ENCODE measurements around the gene FILIP1L.

FILIP1L gene

GRCh38 chr3:100120693-100121092 lies 6.4 kb upstream of the FILIP1L start:
- Histone ChIP-seq H3K4me3 (ENCODE audit: low read depth, low read length) (no peak overlapping the region), H2BK5ac (ENCODE audit: low read depth, low read length, poor library complexity) (no peak overlapping the region), H4K91ac (ENCODE audit: low read depth, low read length) (no peak overlapping the region), H2AK5ac (ENCODE audit: low read length) (no peak overlapping the region), H3K27ac (ENCODE audit: low read depth, low read length) (no peak overlapping the region), H3K9ac (ENCODE audit: low read length) (no peak overlapping the region), H3K23ac (ENCODE audit: low read length) (no peak overlapping the region), H3K18ac (ENCODE audit: low read length) (no peak overlapping the region), H3K36me3 (ENCODE audit: control insufficient read depth in 1 of 2, insufficient read depth in 2 of 2, low read length in 2 of 2) (no peaks in the 10 kb centered on the region), H4K12ac (ENCODE audit: low read depth, low read length) (no peak overlapping the region), H3K9me3 (ENCODE audit: insufficient read depth, low read depth, low read length) (no peaks in the 10 kb centered on the region), H3K4me1 (ENCODE audit: control insufficient read depth in 1 of 2, insufficient read depth in 2 of 2, low read length in 2 of 2) (no peaks in the 10 kb centered on the region), H2AFZ (ENCODE audit: insufficient read depth, low read length, poor library complexity) (no peak overlapping the region), H2BK12ac (ENCODE audit: low read length) (no peak overlapping the region), H3K4me2 (ENCODE audit: low read length) (no peak overlapping the region), H3K79me2 (ENCODE audit: control insufficient read depth, insufficient read depth, low read length, poor library complexity) (no peaks in the 10 kb centered on the region), H3K79me1 (ENCODE audit: low read length) (no peaks in the 10 kb centered on the region), H3K14ac (ENCODE audit: low read length) (no peak overlapping the region), H4K8ac (ENCODE audit: low read depth, low read length) (no peak overlapping the region), H3K27me3 (ENCODE audit: insufficient read depth, low read length) (no peaks in the 10 kb centered on the region), H2BK120ac (ENCODE audit: insufficient read depth, low read length, poor library complexity) (no peak overlapping the region), H3K4ac (ENCODE audit: low read depth, low read length) (no peak overlapping the region)
- no CpG with 5 or more reads among the region's 5 CpGs for WGBS (ENCODE audit: extremely low coverage, insufficient coverage, insufficient read length)
- DNase-seq: no peak

- Histone ChIP-seq H3K27ac (ENCODE audit: low read depth, low read length) (no peak overlapping the region), H2AK5ac (ENCODE audit: low read length) (no peak overlapping the region), H2BK120ac (ENCODE audit: insufficient read depth, low read length, poor library complexity) (no peak overlapping the region), H3K18ac (ENCODE audit: low read length) (no peak overlapping the region), H2BK5ac (ENCODE audit: low read depth, low read length, poor library complexity) (no peak overlapping the region), H3K4ac (ENCODE audit: low read depth, low read length) (no peak overlapping the region), H4K91ac (ENCODE audit: low read depth, low read length) (no peak overlapping the region), H4K12ac (ENCODE audit: low read depth, low read length) (no peak overlapping the region), H4K8ac (ENCODE audit: low read depth, low read length) (no peak overlapping the region), H3K4me2 (ENCODE audit: low read length) (no peak overlapping the region), H2BK12ac (ENCODE audit: low read length) (no peak overlapping the region), H3K23ac (ENCODE audit: low read length) (no peak overlapping the region), H3K4me1 (ENCODE audit: control insufficient read depth in 1 of 2, insufficient read depth in 2 of 2, low read length in 2 of 2) (no peaks in the 10 kb centered on the region), H3K79me1 (ENCODE audit: low read length) (no peaks in the 10 kb centered on the region), H3K27me3 (ENCODE audit: insufficient read depth, low read length) (no peaks in the 10 kb centered on the region), H2AFZ (ENCODE audit: insufficient read depth, low read length, poor library complexity) (no peak overlapping the region), H3K36me3 (ENCODE audit: control insufficient read depth in 1 of 2, insufficient read depth in 2 of 2, low read length in 2 of 2) (no peaks in the 10 kb centered on the region), H3K9me3 (ENCODE audit: insufficient read depth, low read depth, low read length) (no peaks in the 10 kb centered on the region), H3K4me3 (ENCODE audit: low read depth, low read length) (no peak overlapping the region), H3K14ac (ENCODE audit: low read length) (no peak overlapping the region), H3K9ac (ENCODE audit: low read length) (no peak overlapping the region), H3K79me2 (ENCODE audit: control insufficient read depth, insufficient read depth, low read length, poor library complexity) (no peaks in the 10 kb centered on the region)
- DNase-seq: no peak
- no CpG with 5 or more reads among the region's 1 CpG for WGBS (ENCODE audit: extremely low coverage, insufficient coverage, insufficient read length)
Measured at GRCh38 chr3:100120012-100120411, 5.7 kb upstream of the FILIP1L start.

DNA sequence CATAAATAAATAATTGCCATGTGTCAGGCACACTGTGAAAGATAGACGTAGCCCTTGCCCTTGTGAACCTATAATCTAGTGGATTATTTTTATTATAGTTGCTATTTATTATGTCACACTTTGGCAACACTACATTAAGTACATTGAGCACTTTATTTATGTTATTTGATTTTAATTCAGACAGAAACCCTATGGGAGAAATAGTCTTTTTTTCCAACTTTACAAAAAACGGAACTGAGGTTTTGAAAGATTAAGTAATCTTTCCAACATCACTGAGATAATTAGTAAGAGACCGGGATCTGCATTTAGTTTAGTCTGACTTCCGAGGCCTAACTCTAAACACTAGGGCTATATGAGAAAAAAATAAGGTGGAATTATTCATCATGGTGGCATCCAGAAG lies 2.8 kb upstream of the FILIP1L start:
- no CpG with 5 or more reads among the region's 4 CpGs for WGBS (ENCODE audit: extremely low coverage, insufficient coverage, insufficient read length)
- no peak overlapping the region for H3K4ac ChIP-seq (ENCODE audit: low read depth, low read length)
- H2AK5ac ChIP-seq (ENCODE audit: low read length): no peak overlapping the region
- no peak overlapping the region for H2BK12ac ChIP-seq (ENCODE audit: low read length)
- H3K27me3 ChIP-seq (ENCODE audit: insufficient read depth, low read length): no peaks in the 10 kb centered on the region
- H3K79me2 ChIP-seq (ENCODE audit: control insufficient read depth, insufficient read depth, low read length, poor library complexity): no peaks in the 10 kb centered on the region
- no peak for DNase-seq
- H2AFZ ChIP-seq (ENCODE audit: insufficient read depth, low read length, poor library complexity): no peak overlapping the region
- no peak overlapping the region for H2BK120ac ChIP-seq (ENCODE audit: insufficient read depth, low read length, poor library complexity)
- no peaks in the 10 kb centered on the region for H3K79me1 ChIP-seq (ENCODE audit: low read length)
- H3K4me1 ChIP-seq (ENCODE audit: control insufficient read depth in 1 of 2, insufficient read depth in 2 of 2, low read length in 2 of 2): no peaks in the 10 kb centered on the region
- no peak overlapping the region for H4K91ac ChIP-seq (ENCODE audit: low read depth, low read length)
- H3K4me3 ChIP-seq (ENCODE audit: low read depth, low read length): no peak overlapping the region
- H4K12ac ChIP-seq (ENCODE audit: low read depth, low read length): no peak overlapping the region
- H3K18ac ChIP-seq (ENCODE audit: low read length): no peak overlapping the region
- H3K9me3 ChIP-seq (ENCODE audit: insufficient read depth, low read depth, low read length): no peaks in the 10 kb centered on the region
- no peak overlapping the region for H4K8ac ChIP-seq (ENCODE audit: low read depth, low read length)
- H3K9ac ChIP-seq (ENCODE audit: low read length): no peak overlapping the region
- no peak overlapping the region for H3K27ac ChIP-seq (ENCODE audit: low read depth, low read length)
- H3K36me3 ChIP-seq (ENCODE audit: control insufficient read depth in 1 of 2, insufficient read depth in 2 of 2, low read length in 2 of 2): no peaks in the 10 kb centered on the region
- no peak overlapping the region for H3K14ac ChIP-seq (ENCODE audit: low read length)
- H3K4me2 ChIP-seq (ENCODE audit: low read length): no peak overlapping the region
- no peak overlapping the region for H3K23ac ChIP-seq (ENCODE audit: low read length)
- H2BK5ac ChIP-seq (ENCODE audit: low read depth, low read length, poor library complexity): no peak overlapping the region

- peak in 1 of 2 donors; percentile 13 for DNase-seq
- Histone ChIP-seq H3K79me1 (ENCODE audit: low read length) (no peaks in the 10 kb centered on the region), H3K9ac (ENCODE audit: low read length) (no peak overlapping the region), H3K27ac (ENCODE audit: low read depth, low read length) (no peak overlapping the region), H2BK12ac (ENCODE audit: low read length) (no peak overlapping the region), H3K4ac (ENCODE audit: low read depth, low read length) (no peak overlapping the region), H4K8ac (ENCODE audit: low read depth, low read length) (no peak overlapping the region), H3K79me2 (ENCODE audit: control insufficient read depth, insufficient read depth, low read length, poor library complexity) (no peaks in the 10 kb centered on the region), H3K4me3 (ENCODE audit: low read depth, low read length) (no peak overlapping the region), H2BK5ac (ENCODE audit: low read depth, low read length, poor library complexity) (no peak overlapping the region), H4K12ac (ENCODE audit: low read depth, low read length) (no peak overlapping the region), H3K4me1 (ENCODE audit: control insufficient read depth in 1 of 2, insufficient read depth in 2 of 2, low read length in 2 of 2) (no peaks in the 10 kb centered on the region), H3K9me3 (ENCODE audit: insufficient read depth, low read depth, low read length) (no peaks in the 10 kb centered on the region), H3K36me3 (ENCODE audit: control insufficient read depth in 1 of 2, insufficient read depth in 2 of 2, low read length in 2 of 2) (no peaks in the 10 kb centered on the region), H2BK120ac (ENCODE audit: insufficient read depth, low read length, poor library complexity) (no peak overlapping the region), H3K4me2 (ENCODE audit: low read length) (no peak overlapping the region), H2AK5ac (ENCODE audit: low read length) (no peak overlapping the region), H3K18ac (ENCODE audit: low read length) (no peak overlapping the region), H2AFZ (ENCODE audit: insufficient read depth, low read length, poor library complexity) (no peak overlapping the region), H3K27me3 (ENCODE audit: insufficient read depth, low read length) (no peaks in the 10 kb centered on the region), H4K91ac (ENCODE audit: low read depth, low read length) (no peak overlapping the region), H3K14ac (ENCODE audit: low read length) (no peak overlapping the region), H3K23ac (ENCODE audit: low read length) (no peak overlapping the region)
- WGBS (ENCODE audit: extremely low coverage, insufficient coverage, insufficient read length): no CpG with 5 or more reads among the region's 7 CpGs
Measured at GRCh38 chr3:100113723-100114412, 433 bp downstream of the FILIP1L start.
